Neural cell (in vitro differentiated cells): ENCODE results near the gene ONECUT3.

ENCODE experiments used
- CTCF ChIP-seq: fragments of 450-650 bp; IDR thresholded peaks from 2 replicates; pipeline ENCODE4 v1.5.1; 2014; ENCODE audit warnings: antibody characterized with exemption, mild to moderate bottlenecking, moderate library complexity; ENCODE audit not compliant: poor library complexity, severe bottlenecking
- EP300 ChIP-seq: fragments of 450-650 bp; conservative IDR thresholded peaks from 2 replicates; pipeline ENCODE4 v1.6.1; 2014; ENCODE audit warnings: antibody characterized with exemption, mild to moderate bottlenecking, moderate library complexity; ENCODE audit not compliant: poor library complexity, severe bottlenecking
- EZH2 ChIP-seq: fragments of 200-600, 300-800 bp; shearing (Covaris generic), sonication (generic); IDR thresholded peaks from 2 replicates; pipeline ENCODE4 v1.6.1; 2014; ENCODE audit warnings: antibody characterized with exemption, low read length, borderline replicate concordance, mild to moderate bottlenecking; ENCODE audit not compliant: insufficient read depth, poor library complexity, severe bottlenecking
- MXI1 ChIP-seq: fragments of 450-650 bp; conservative IDR thresholded peaks from 2 replicates; pipeline ENCODE4 v1.6.1; 2014; ENCODE audit warnings: antibody characterized with exemption, mild to moderate bottlenecking; ENCODE audit not compliant: poor library complexity, severe bottlenecking
- POLR2AphosphoS5 ChIP-seq: IDR thresholded peaks from 2 replicates; pipeline ENCODE4 v1.6.1; 2012
- RAD21 ChIP-seq: fragments of 450-650 bp; conservative IDR thresholded peaks from 2 replicates; pipeline ENCODE4 v1.6.1; 2014; ENCODE audit warnings: antibody characterized with exemption, mild to moderate bottlenecking, moderate library complexity
- REST ChIP-seq: IDR thresholded peaks from 2 replicates; pipeline ENCODE4 v1.6.1; 2012; ENCODE audit warnings: borderline replicate concordance
- SMC3 ChIP-seq: fragments of 450-650 bp; conservative IDR thresholded peaks from 2 replicates; pipeline ENCODE4 v1.6.1; 2014; ENCODE audit warnings: antibody characterized with exemption, mild to moderate bottlenecking, moderate library complexity; ENCODE audit not compliant: poor library complexity
- TAF1 ChIP-seq: IDR thresholded peaks from 2 replicates; pipeline ENCODE4 v1.6.1; 2012; ENCODE audit warnings: low read depth

GRCh38 chr19:1796395-1797142 is 43.3 kb downstream of the ONECUT3 start:
- no peak for TF ChIP-seq EP300
- no peak for TF ChIP-seq CTCF
- no peak for TF ChIP-seq RAD21
- no peak for TF ChIP-seq TAF1
- TF ChIP-seq EZH2: no peak
- no peak for TF ChIP-seq POLR2AphosphoS5
- no peak for TF ChIP-seq REST
- no peak for TF ChIP-seq SMC3
- TF ChIP-seq MXI1: no peak
